ENCODE results near the gene IKZF1.

Gene IKZF1

GRCh38 chr7:50284296-50284695, 20.2 kb upstream of the IKZF1 start:
- Histone ChIP-seq H3K36me3 (no peaks in the 10 kb centered on the region), H3K9me3 (no peaks in the 10 kb centered on the region), H3K27ac (no peak overlapping the region), H3K27me3 (no peaks in the 10 kb centered on the region), H3K4me3 (no peak overlapping the region), H3K4me1 (no peaks in the 10 kb centered on the region)
- no peak for TF ChIP-seq CTCF (IDR thresholded peaks at IDR 0.05)
- intact Hi-C loops (cut with DNase I; ENCODE audit: low total_unique reads): no loop called here
- DNase-seq: no peak

- DNase-seq: no peak
- no peaks in the 10 kb centered on the region for H3K27me3 ChIP-seq
- H3K4me1 ChIP-seq: no peaks in the 10 kb centered on the region
- no peaks in the 10 kb centered on the region for H3K9me3 ChIP-seq
- no peak overlapping the region for H3K4me3 ChIP-seq
- H3K27ac ChIP-seq: no peak overlapping the region
- intact Hi-C loops (cut with DNase I; ENCODE audit: low total_unique reads): no loop called here
- TF ChIP-seq CTCF (IDR thresholded peaks at IDR 0.05): no peak
- no peaks in the 10 kb centered on the region for H3K36me3 ChIP-seq
Observed at GRCh38 chr7:50285269-50285668, 19.2 kb upstream of the IKZF1 start.

GRCh38 chr7:50287129-50287528, 17.4 kb upstream of the IKZF1 start:
- intact Hi-C loops (cut with DNase I; ENCODE audit: low total_unique reads): no loop called here
- TF ChIP-seq CTCF (IDR thresholded peaks at IDR 0.05): no peak
- Histone ChIP-seq H3K36me3 (no peaks in the 10 kb centered on the region), H3K9me3 (no peaks in the 10 kb centered on the region), H3K4me3 (no peak overlapping the region), H3K27ac (no peak overlapping the region), H3K4me1 (no peaks in the 10 kb centered on the region), H3K27me3 (no peaks in the 10 kb centered on the region)
- no peak for DNase-seq

GRCh38 chr7:50292165-50292757, 12.3 kb upstream of the IKZF1 start:
- H3K27ac ChIP-seq: no peak overlapping the region

GRCh38 chr7:50292763-50293162, 11.8 kb upstream of the IKZF1 start:
- H3K36me3 ChIP-seq: no peaks in the 10 kb centered on the region
- no peaks in the 10 kb centered on the region for H3K27me3 ChIP-seq
- H3K4me1 ChIP-seq: no peaks in the 10 kb centered on the region
- no peaks in the 10 kb centered on the region for H3K9me3 ChIP-seq
- H3K27ac ChIP-seq: no peak overlapping the region
- no peak overlapping the region for H3K4me3 ChIP-seq
- intact Hi-C loops (cut with DNase I; ENCODE audit: low total_unique reads): no loop called here
- no peak for TF ChIP-seq CTCF (IDR thresholded peaks at IDR 0.05)
- no peak for DNase-seq

More at GRCh38 chr7:50292165-50292757, 12.3 kb upstream of the IKZF1 start:
- no peak for DNase-seq
- H3K9me3 ChIP-seq: no peaks in the 10 kb centered on the region
- intact Hi-C loops (cut with DNase I; ENCODE audit: low total_unique reads): no loop called here
- no peaks in the 10 kb centered on the region for H3K4me1 ChIP-seq
- no peak overlapping the region for H3K4me3 ChIP-seq
- no peaks in the 10 kb centered on the region for H3K36me3 ChIP-seq
- no peak for TF ChIP-seq CTCF (IDR thresholded peaks at IDR 0.05)
- H3K27me3 ChIP-seq: no peaks in the 10 kb centered on the region
